T-cell (primary cell): ENCODE results near the gene NOS1. TPM values are rescaled to one million over a fixed set of nuclear protein-coding genes. Genes with fewer than 3 reads are reported as not detected.

ENCODE experiments used
- ATAC-seq, 4 experiments: fragments of 200-7000 bp in 3 of 4; fragments of 150-1000 bp in 1 of 4; cut with Tn5 transposase; replicated peaks in 1 of 4; 1 replicate in 3 of 4; 2 replicates in 1 of 4; pipeline ENCODE4 v1.10.0; 2021; ENCODE audit warnings: moderate library complexity in 3 of 4, mild to moderate bottlenecking in 2 of 4, moderate number of reproducible peaks in 1 of 4
- CTCF ChIA-PET, 2 donors: fragments of 300-600 bp; sonication (Branson Sonifier 250); formaldehyde crosslinking; loops; one replicate each; lab custom pipeline; 2022; ENCODE audit warnings: antibody characterized with exemption in 2 of 2; lab: Charles Lee
- POLR2A ChIA-PET, 2 donors: fragments of 300-600 bp; sonication (Branson Sonifier 250); formaldehyde crosslinking; loops; one replicate each; lab custom pipeline; 2022; ENCODE audit warnings: antibody characterized with exemption in 2 of 2; lab: Charles Lee
- DNase-seq, 35 experiments: peaks; one replicate each; pipeline versions ENCODE4 v3.0.0 to v3.0.0-alpha.2; 2013 to 2023
- H3K27ac ChIP-seq: one replicate; pipeline ENCODE4 v1.5.1; 2013; ENCODE audit warnings: low read length
- H3K27me3 ChIP-seq, 2 experiments: replicated peaks in 1 of 2; 1 replicate in 1 of 2; 2 replicates in 1 of 2; pipeline versions ENCODE4 v1.6.1 to v1.7.0; 2013; ENCODE audit warnings: low read length in 1 of 2, mixed read lengths in 1 of 2; ENCODE audit not compliant: control insufficient read depth in 2 of 2, insufficient read depth in 2 of 2; ENCODE audit errors: extremely low read depth in 1 of 2
- H3K36me3 ChIP-seq, 2 donors: 1 replicate in 1 of 2; 2 replicates in 1 of 2; pipeline versions ENCODE4 v1.6.1 to v1.7.0; 2013; ENCODE audit warnings: low read length in 1 of 2; ENCODE audit not compliant: control insufficient read depth in 2 of 2, insufficient read depth in 1 of 2; ENCODE audit errors: extremely low read depth in 1 of 2
- H3K4me1 ChIP-seq, 2 experiments: 1 replicate in 1 of 2; 2 replicates in 1 of 2; pipeline versions ENCODE4 v1.6.1 to v1.7.0; 2013; ENCODE audit warnings: low read length in 2 of 2, mixed read lengths in 1 of 2; ENCODE audit not compliant: insufficient read depth in 2 of 2, control insufficient read depth in 1 of 2; ENCODE audit errors: extremely low read depth in 1 of 2
- H3K4me3 ChIP-seq, 2 donors: 1 replicate in 1 of 2; 2 replicates in 1 of 2; pipeline versions ENCODE4 v1.5.1 to v1.7.0; 2013; ENCODE audit warnings: mild to moderate bottlenecking in 2 of 2, low read length in 1 of 2, moderate library complexity in 1 of 2; ENCODE audit not compliant: control insufficient read depth in 1 of 2; ENCODE audit errors: extremely low read depth in 1 of 2
- H3K9me3 ChIP-seq: 2 replicates; pipeline ENCODE4 v1.7.0; 2013
- H3K27ac Mint-ChIP-seq, 2 donors: one replicate each; pipeline ENCODE4 v1.8.0; 2020 to 2021; ENCODE audit warnings: mild to moderate bottlenecking in 2 of 2, mixed read lengths in 2 of 2
- H3K27me3 Mint-ChIP-seq, 2 donors: one replicate each; pipeline ENCODE4 v1.8.0; 2021 to 2022; ENCODE audit warnings: mixed read lengths in 2 of 2
- H3K36me3 Mint-ChIP-seq: one replicate; pipeline ENCODE4 v1.8.0; 2021; ENCODE audit warnings: mixed read lengths
- H3K4me1 Mint-ChIP-seq, 3 donors: one replicate each; pipeline ENCODE4 v1.8.0; 2020 to 2022; ENCODE audit warnings: mixed read lengths in 3 of 3, mild to moderate bottlenecking in 1 of 3
- H3K4me3 Mint-ChIP-seq, 3 donors: one replicate each; pipeline ENCODE4 v1.8.0; 2020 to 2022; ENCODE audit warnings: mild to moderate bottlenecking in 3 of 3, mixed read lengths in 3 of 3, moderate library complexity in 3 of 3
- H3K9me3 Mint-ChIP-seq, 3 donors: one replicate each; pipeline ENCODE4 v1.8.0; 2020 to 2022; ENCODE audit warnings: mixed read lengths in 3 of 3
- WGBS: methylation state at CpG from one replicate; pipeline ENCODE4 v1.1.5; 2013; ENCODE audit warnings: missing lambda C conversion rate; ENCODE audit not compliant: insufficient coverage; 5-methylcytosine and 5-hydroxymethylcytosine counted together
- total RNA-seq, 35 experiments: library from RNA in 6 of 35; stranded (reverse) in 6 of 35; fragments of 120-200 nt in 1 of 35; gene quantifications; one replicate each; pipeline versions ENCODE4 v1.2.1 to v1.2.4 and lab custom pipeline; 2013 to 2026

The NOS1 gene
- total RNA-seq, 5 donors from 2014 or later (not counting 1 experiment from before 2014, with no cell fraction given) = 0.03 TPM; not detected in 4

DNA sequence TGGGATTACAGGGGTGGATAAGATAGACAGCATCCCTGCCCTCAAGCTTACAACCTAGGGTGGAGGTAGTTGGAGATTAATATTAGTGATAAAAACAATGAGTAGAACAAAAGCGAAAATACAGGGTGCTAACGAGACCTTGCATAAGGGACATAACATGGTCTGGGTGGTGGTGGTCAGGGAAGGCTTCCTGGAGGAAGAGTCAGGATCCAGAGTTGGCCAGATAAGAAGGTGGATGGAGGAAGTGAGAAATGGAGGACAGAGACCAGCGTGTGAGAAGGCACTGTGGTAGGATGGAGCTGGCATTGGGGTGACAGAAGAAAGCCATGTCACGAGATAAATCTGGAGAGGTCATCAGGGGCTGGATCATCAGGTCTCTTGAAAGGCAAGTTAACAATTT lies 19.2 kb downstream of the NOS1 start:
- H3K36me3 ChIP-seq = no peaks in the 10 kb centered on the region
- ChIA-PET CTCF (no interaction called here), POLR2A (no interaction called here)
- Mint-ChIP-seq H3K27ac (no peak overlapping the region), H3K4me1 (no peaks in the 10 kb centered on the region), H3K36me3 (no peaks in the 10 kb centered on the region), H3K4me3 (no peak overlapping the region), H3K27me3 (peaks cover 4 to 8% of the 10 kb centered on the region in 2 donors), H3K9me3 (peaks cover 8 to 12% (median 9%) of the 10 kb centered on the region in 3 donors)
- 70% methylated on average over 4 of the region's 4 CpGs for WGBS
- no peak for DNase-seq
- peaks cover 0 to 11% of the 10 kb centered on the region in 2 experiments for H3K27me3 ChIP-seq
- no peak overlapping the region for H3K4me3 ChIP-seq
- ATAC-seq = no peak
- no peaks in the 10 kb centered on the region for H3K9me3 ChIP-seq
- no peaks in the 10 kb centered on the region for H3K4me1 ChIP-seq
- H3K27ac ChIP-seq = no peak overlapping the region

DNA sequence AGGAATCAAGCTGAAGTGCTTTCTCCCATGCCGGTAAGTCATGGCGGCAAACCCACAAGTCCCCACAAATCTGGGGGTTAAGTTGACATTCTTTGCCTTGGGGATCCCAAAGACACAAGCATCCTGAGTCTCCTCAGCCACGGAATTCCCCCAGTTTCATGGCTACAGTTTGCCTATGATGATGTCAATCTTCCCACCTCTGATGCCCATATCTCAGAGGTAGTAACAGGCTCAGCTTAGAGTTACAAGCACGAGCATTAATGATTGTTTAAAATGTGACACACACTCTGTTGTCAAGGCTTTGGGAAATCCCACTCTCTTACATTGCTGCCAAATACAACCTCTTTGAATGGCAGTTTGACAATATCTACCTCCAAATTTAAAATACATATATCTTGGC lies 22.3 kb downstream of the NOS1 start:
- H3K4me1 Mint-ChIP-seq = no peaks in the 10 kb centered on the region
- no peaks in the 10 kb centered on the region for H3K9me3 ChIP-seq
- no peak overlapping the region for H3K27ac ChIP-seq
- H3K36me3 ChIP-seq = no peaks in the 10 kb centered on the region
- peaks cover 12 to 20% of the 10 kb centered on the region in 2 donors for H3K27me3 Mint-ChIP-seq
- H3K4me3 ChIP-seq = no peak overlapping the region
- H3K27ac Mint-ChIP-seq = no peak overlapping the region
- no peak overlapping the region for H3K4me3 Mint-ChIP-seq
- ATAC-seq (no peak), DNase-seq (no peak)
- H3K4me1 ChIP-seq = no peaks in the 10 kb centered on the region
- ChIA-PET CTCF (no interaction called here), POLR2A (no interaction called here)
- WGBS = 30% methylated on average over 2 of the region's 4 CpGs
- peaks cover 8 to 9% (median 9%) of the 10 kb centered on the region in 3 donors for H3K9me3 Mint-ChIP-seq
- H3K27me3 ChIP-seq = peaks cover 0 to 22% of the 10 kb centered on the region in 2 experiments
- H3K36me3 Mint-ChIP-seq = no peaks in the 10 kb centered on the region

DNA sequence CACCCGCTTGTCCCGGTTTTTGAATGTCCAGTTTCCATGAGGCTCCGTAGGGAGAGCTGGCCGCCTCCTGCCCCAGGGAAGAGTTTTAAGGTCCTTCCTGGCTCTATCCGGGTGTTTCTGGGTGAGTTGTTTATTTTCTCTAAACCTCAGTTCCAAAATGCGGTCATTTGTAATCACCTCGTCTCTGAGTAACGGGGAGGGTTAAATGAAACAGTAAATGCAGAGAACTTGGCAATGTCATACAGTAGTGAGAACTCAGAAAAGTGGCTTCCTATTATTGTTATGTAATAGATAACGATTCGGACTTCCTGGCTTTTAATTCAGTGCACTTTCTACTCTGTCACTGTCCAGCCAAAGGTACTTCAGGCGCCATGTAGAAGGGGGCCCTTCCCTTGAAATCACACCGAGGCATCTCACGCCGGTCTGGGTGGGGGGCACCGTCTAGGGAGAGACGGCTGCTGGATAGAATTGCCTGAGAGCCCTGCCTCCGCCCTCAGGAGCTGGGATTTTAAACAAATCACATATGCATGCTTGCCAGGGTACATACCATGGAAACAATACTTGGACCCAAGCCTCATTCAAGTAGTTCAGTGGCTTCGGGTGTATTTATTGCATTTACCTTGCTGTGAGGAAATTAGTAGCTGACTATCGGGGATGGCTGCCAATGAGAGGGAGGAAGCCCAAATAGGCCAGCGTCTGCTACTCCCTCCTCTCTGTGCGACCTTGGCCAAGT lies 26.4 kb downstream of the NOS1 start:
- ATAC-seq = no peak
- 43% methylated on average over 13 of the region's 21 CpGs for WGBS
- Histone ChIP-seq H3K4me3 (no peak overlapping the region), H3K27me3 (peaks cover 7 to 36% of the 10 kb centered on the region in 2 experiments), H3K9me3 (no peaks in the 10 kb centered on the region), H3K36me3 (no peaks in the 10 kb centered on the region), H3K27ac (no peak overlapping the region), H3K4me1 (no peaks in the 10 kb centered on the region)
- Mint-ChIP-seq H3K27ac (no peak overlapping the region), H3K4me3 (no peak overlapping the region), H3K27me3 (peaks cover 31 to 36% of the 10 kb centered on the region in 2 donors), H3K36me3 (no peaks in the 10 kb centered on the region), H3K4me1 (no peaks in the 10 kb centered on the region), H3K9me3 (peaks cover 0 to 8% (median 0%) of the 10 kb centered on the region in 3 donors)
- CTCF ChIA-PET = no interaction called here
- POLR2A ChIA-PET = no interaction called here
- DNase-seq = no peak

DNA sequence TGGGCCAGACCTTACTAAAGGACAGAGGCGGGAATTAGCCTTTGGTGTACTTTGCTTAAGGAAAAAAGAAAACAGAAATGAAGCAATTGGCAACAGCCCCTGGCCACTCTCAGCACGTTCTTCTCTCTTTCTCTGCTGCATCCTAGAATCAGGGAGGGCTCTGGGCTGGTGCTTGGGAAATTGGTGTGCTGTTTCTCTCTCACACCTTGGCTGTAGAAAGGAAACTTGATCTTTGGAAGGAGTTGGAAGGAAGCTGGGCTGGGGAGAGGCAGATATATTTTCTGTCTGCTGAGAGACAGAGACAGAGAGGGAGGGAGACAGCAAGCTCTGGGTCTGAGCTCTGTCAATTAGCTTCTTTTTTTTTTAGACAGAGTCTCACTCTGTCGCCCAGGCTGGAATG lies 27.4 kb downstream of the NOS1 start:
- H3K27me3 Mint-ChIP-seq = peaks cover 26 to 36% of the 10 kb centered on the region in 2 donors

DNA sequence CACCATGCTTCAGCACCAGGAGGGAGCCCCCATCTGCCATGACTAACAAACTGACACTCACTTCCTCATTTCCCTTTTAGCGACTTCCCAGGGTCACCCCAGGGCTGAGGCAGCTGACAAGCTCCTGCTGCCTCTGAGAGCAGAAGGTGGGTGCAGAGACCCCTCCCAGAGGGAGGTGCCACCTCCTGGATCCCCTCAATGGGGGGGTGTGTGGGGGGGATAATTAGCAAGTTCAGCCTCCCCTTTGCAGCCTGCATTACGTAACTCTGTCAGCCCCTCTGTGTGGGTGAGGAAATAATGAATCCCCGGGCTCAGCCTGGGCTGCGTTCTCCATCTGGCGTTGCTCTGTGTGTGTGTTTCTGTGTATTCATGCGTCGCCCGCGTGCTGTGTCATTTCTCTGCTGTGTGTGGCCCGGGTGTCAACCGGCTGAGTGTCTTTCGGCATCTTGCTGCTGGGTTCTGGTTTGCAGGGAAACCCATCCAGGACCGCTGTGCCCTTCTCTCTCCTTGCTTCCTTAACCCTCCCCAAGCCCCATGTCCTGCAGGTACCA lies 28.0 kb downstream of the NOS1 start:
- ChIA-PET POLR2A (no interaction called here), CTCF (no interaction called here)
- Histone ChIP-seq H3K4me1 (no peaks in the 10 kb centered on the region), H3K27ac (no peak overlapping the region), H3K36me3 (no peaks in the 10 kb centered on the region), H3K9me3 (no peaks in the 10 kb centered on the region), H3K27me3 (peaks cover 7 to 36% of the 10 kb centered on the region in 2 experiments), H3K4me3 (no peak overlapping the region)
- Mint-ChIP-seq H3K4me1 (no peaks in the 10 kb centered on the region), H3K9me3 (peaks cover 0 to 8% (median 0%) of the 10 kb centered on the region in 3 donors), H3K27ac (no peak overlapping the region), H3K36me3 (no peaks in the 10 kb centered on the region), H3K4me3 (no peak overlapping the region), H3K27me3 (peaks cover 30 to 40% of the 10 kb centered on the region in 2 donors)
- DNase-seq = no peak
- WGBS = 7% methylated on average over 9 of the region's 13 CpGs
- ATAC-seq = no peak

More for the DNA sequence above, 27.4 kb downstream of the NOS1 start:
- no peaks in the 10 kb centered on the region for H3K4me1 ChIP-seq
- H3K27me3 ChIP-seq = peaks cover 7 to 36% of the 10 kb centered on the region in 2 experiments
- no peak for ATAC-seq
- Mint-ChIP-seq H3K4me1 (no peaks in the 10 kb centered on the region), H3K4me3 (no peak overlapping the region), H3K27ac (no peak overlapping the region), H3K36me3 (no peaks in the 10 kb centered on the region), H3K9me3 (peaks cover 0 to 8% (median 0%) of the 10 kb centered on the region in 3 donors)
- WGBS = 80% methylated on average over 1 of the region's 3 CpGs
- ChIA-PET POLR2A (no interaction called here), CTCF (no interaction called here)
- no peaks in the 10 kb centered on the region for H3K36me3 ChIP-seq
- no peak overlapping the region for H3K27ac ChIP-seq
- no peak overlapping the region for H3K4me3 ChIP-seq
- no peak for DNase-seq
- no peaks in the 10 kb centered on the region for H3K9me3 ChIP-seq

DNA sequence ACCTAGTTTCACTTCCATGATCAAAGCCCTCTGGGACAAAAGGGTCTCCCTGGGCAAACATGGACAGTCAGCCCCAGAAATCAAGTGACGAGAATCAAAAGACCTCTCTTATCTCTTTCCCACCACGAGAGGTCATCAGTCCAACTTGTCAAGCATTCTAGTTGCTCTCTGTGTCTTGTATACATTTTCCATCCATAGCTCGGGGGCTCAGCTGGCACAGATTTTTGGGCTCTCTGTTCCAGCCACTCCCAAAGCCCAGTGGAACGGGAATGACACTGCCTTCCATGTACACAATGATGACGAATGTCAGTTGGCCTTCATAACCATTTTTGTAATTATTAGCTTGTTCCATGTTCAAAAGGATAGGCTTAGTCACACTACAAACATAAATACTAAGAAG lies 29.7 kb downstream of the NOS1 start:
- ChIA-PET CTCF (no interaction called here), POLR2A (no interaction called here)
- Mint-ChIP-seq H3K27ac (no peak overlapping the region), H3K4me1 (no peaks in the 10 kb centered on the region), H3K36me3 (no peaks in the 10 kb centered on the region), H3K27me3 (peaks cover 31 to 45% of the 10 kb centered on the region in 2 donors), H3K4me3 (no peak overlapping the region), H3K9me3 (peaks cover 0 to 8% (median 0%) of the 10 kb centered on the region in 3 donors)
- Histone ChIP-seq H3K36me3 (no peaks in the 10 kb centered on the region), H3K27me3 (peaks cover 7 to 35% of the 10 kb centered on the region in 2 experiments), H3K4me3 (no peak overlapping the region), H3K4me1 (no peaks in the 10 kb centered on the region), H3K9me3 (no peaks in the 10 kb centered on the region), H3K27ac (no peak overlapping the region)
- DNase-seq (no peak), ATAC-seq (no peak)
- WGBS = 57% methylated on average over 3 of the region's 5 CpGs
